ENCODE data around the gene SEPTIN10.
"Not testable (repeated sequence)": the region's sequence is repeated elsewhere in the genome, so short reads cannot be mapped to it uniquely, and the experiment has no call there.

SEPTIN10 gene

GRCh38 chr2:109549016-109549590 is 64.7 kb downstream of the SEPTIN10 start:
- in situ Hi-C loops (cut with MboI; ENCODE audit: low sequenced_read_pairs, unreplicated experiment): no loop called here
- DNase-seq (ENCODE audit: low spot score): no peak
- no peak for TF ChIP-seq CTCF (IDR thresholded peaks at IDR 0.05; ENCODE audit: borderline replicate concordance, control extremely low read depth, extremely low read depth, insufficient read depth, missing control alignments)

GRCh38 chr2:109547280-109547679 is 66.5 kb downstream of the SEPTIN10 start:
- no peak for DNase-seq (ENCODE audit: low spot score)
- in situ Hi-C loops (cut with MboI; ENCODE audit: low sequenced_read_pairs, unreplicated experiment): no loop called here
- no peak for TF ChIP-seq CTCF (IDR thresholded peaks at IDR 0.05; ENCODE audit: borderline replicate concordance, control extremely low read depth, extremely low read depth, insufficient read depth, missing control alignments)

GRCh38 chr2:109545828-109546713 is 67.7 kb downstream of the SEPTIN10 start:
- peak; percentile 92 for TF ChIP-seq CTCF (IDR thresholded peaks at IDR 0.05; ENCODE audit: borderline replicate concordance, control extremely low read depth, extremely low read depth, insufficient read depth, missing control alignments)
- in situ Hi-C loops (cut with MboI; ENCODE audit: low sequenced_read_pairs, unreplicated experiment): no loop called here
- DNase-seq (ENCODE audit: low spot score): no peak

- in situ Hi-C loops (cut with MboI; ENCODE audit: low sequenced_read_pairs, unreplicated experiment): no loop called here
- TF ChIP-seq CTCF (IDR thresholded peaks at IDR 0.05; ENCODE audit: borderline replicate concordance, control extremely low read depth, extremely low read depth, insufficient read depth, missing control alignments): no peak
- DNase-seq (ENCODE audit: low spot score): no peak
These were observed 71.4 kb downstream of the SEPTIN10 start for GRCh38 chr2:109542384-109542783.

- in situ Hi-C loops (cut with MboI; ENCODE audit: low sequenced_read_pairs, unreplicated experiment): no loop called here
- no peak for TF ChIP-seq CTCF (IDR thresholded peaks at IDR 0.05; ENCODE audit: borderline replicate concordance, control extremely low read depth, extremely low read depth, insufficient read depth, missing control alignments)
- DNase-seq (ENCODE audit: low spot score): no peak
These were observed 75.2 kb downstream of the SEPTIN10 start for GRCh38 chr2:109538546-109538945.

- TF ChIP-seq CTCF (IDR thresholded peaks at IDR 0.05; ENCODE audit: borderline replicate concordance, control extremely low read depth, extremely low read depth, insufficient read depth, missing control alignments): no peak
- DNase-seq (ENCODE audit: low spot score): no peak
- in situ Hi-C loops (cut with MboI; ENCODE audit: low sequenced_read_pairs, unreplicated experiment): no loop called here
These were observed 76.1 kb downstream of the SEPTIN10 start for GRCh38 chr2:109537565-109538222.

- DNase-seq (ENCODE audit: low spot score); in situ Hi-C loops (cut with MboI; ENCODE audit: low sequenced_read_pairs, unreplicated experiment): not testable (repeated sequence)
These were observed 77.2 kb downstream of the SEPTIN10 start for GRCh38 chr2:109536556-109536955.

Measured in GM13976 (cell line).